ENCODE results near the gene STX4. TPM values are rescaled to one million over a fixed set of nuclear protein-coding genes. Genes with fewer than 3 reads are reported as not detected.

Gene STX4
- total RNA-seq, 4 donors from 2014 or later, result 50.7 to 69.3 (median 63.9) TPM

DNA sequence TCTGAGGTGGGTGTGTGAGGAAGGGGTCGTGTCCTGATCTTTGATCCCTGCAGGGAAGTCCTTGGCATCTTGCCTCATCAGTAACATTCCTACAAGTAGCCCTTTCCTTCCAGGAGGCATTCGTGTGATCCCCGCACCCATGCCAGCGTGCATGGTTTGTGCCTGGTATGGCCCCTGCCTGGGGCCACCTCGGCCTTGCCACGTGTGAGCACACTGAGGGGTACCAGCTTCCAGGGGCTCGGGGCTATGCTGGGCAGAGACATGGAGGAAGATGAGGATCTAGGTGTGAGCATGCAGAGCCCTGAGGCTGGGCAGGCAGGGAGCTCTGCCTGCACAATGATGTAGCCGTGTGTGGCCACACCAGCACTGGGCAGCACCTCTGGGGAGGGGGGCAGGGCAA, 42.3 kb upstream of the STX4 start:
- 78 to 85% methylated on average over 7 to 8 of the region's 8 CpGs for WGBS, 2 donors
- DNase-seq (ENCODE audit: low spot score in 2 of 2), result no peak
- TF ChIP-seq CTCF (IDR thresholded peaks at IDR 0.05) (no peak), POLR2A (IDR thresholded peaks at IDR 0.05) (no peak)

GRCh38 chr16:30992276-30992780, 41.0 kb upstream of the STX4 start:
- DNase-seq (ENCODE audit: low spot score in 2 of 2), result no peak
- H3K27ac ChIP-seq, result no peak overlapping the region
- peaks cover 0 to 12% (median under 1%) of the 10 kb centered on the region in 4 donors for H3K4me1 ChIP-seq
- no peaks in the 10 kb centered on the region for H3K9me3 ChIP-seq
- peaks cover 0 to 18% (median 0%) of the 10 kb centered on the region in 3 donors for H3K36me3 ChIP-seq
- H3K27me3 ChIP-seq, result no peaks in the 10 kb centered on the region
- no peak overlapping the region for H3K4me3 ChIP-seq
- TF ChIP-seq CTCF (IDR thresholded peaks at IDR 0.05) (no peak), POLR2A (IDR thresholded peaks at IDR 0.05) (no peak), EP300 (IDR thresholded peaks at IDR 0.05) (no peak)
- 84 to 87% methylated on average over 16 to 19 of the region's 21 CpGs for WGBS, 2 donors

More for the DNA sequence above, 42.3 kb upstream of the STX4 start:
- H3K36me3 ChIP-seq, result peaks cover 0 to 30% (median 0%) of the 10 kb centered on the region in 3 donors
- H3K4me1 ChIP-seq, result peaks cover 0 to 7% (median 1%) of the 10 kb centered on the region in 4 donors
- no peaks in the 10 kb centered on the region for H3K9me3 ChIP-seq
- no peak overlapping the region for H3K4me3 ChIP-seq
- no peaks in the 10 kb centered on the region for H3K27me3 ChIP-seq
- no peak overlapping the region for H3K27ac ChIP-seq

DNA sequence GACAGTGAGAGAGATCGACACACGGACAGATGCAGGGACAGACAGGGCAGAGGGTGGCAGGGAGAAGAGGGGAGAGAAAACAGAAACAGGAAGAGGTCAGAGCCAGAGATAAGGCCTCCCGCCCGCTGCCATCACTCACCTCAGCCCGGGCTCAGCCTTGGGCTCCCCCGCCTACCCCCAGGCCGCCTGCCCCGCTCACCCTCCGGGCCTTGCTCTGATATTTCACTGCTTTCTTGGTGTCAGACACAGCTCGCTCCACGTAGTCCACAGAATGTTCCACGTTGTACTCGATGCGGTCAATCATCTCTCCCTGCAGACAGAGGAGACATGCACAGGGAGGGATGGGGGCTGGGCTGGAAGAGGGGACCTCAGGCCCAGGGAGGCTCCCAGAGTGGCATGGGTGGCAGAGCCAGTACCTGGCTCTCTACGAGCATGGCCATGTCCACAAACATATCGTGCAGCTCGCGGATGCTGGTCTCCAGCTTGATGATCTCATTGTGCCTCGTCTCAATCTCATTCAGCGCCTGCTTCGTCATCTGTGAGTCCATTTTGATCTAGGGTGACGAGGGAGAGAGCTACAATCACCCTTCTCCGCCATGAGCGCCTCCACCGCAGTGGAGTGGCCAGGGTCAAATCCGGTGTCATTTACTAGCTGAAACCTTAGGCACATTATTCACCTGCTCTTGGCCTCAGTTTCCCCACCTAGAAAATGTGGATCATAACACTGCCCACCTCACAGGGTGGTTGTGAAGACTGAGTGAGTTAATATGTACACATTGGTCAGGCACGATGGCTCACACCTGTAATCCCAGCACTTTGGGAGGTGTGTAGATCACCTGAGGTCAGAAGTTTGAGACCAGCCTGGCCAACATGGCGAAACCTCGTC, 40.2 kb upstream of the STX4 start:
- 83 to 87% methylated on average over 29 of the region's 29 CpGs for WGBS, 2 donors
- Histone ChIP-seq H3K4me1 (peaks cover 0 to 21% (median 7%) of the 10 kb centered on the region in 4 donors), H3K27me3 (no peaks in the 10 kb centered on the region), H3K27ac (no peak overlapping the region), H3K9me3 (no peaks in the 10 kb centered on the region), H3K4me3 (no peak overlapping the region), H3K36me3 (peaks cover 0 to 10% (median 0%) of the 10 kb centered on the region in 3 donors)
- no peak for DNase-seq (ENCODE audit: low spot score in 2 of 2)
- TF ChIP-seq POLR2A (IDR thresholded peaks at IDR 0.05) (no peak), CTCF (IDR thresholded peaks at IDR 0.05) (no peak), EP300 (IDR thresholded peaks at IDR 0.05) (no peak)

- peaks cover 0 to 27% (median 7%) of the 10 kb centered on the region in 4 donors for H3K4me1 ChIP-seq
- H3K9me3 ChIP-seq, result no peaks in the 10 kb centered on the region
- peak overlapping the region in 2 of 4 donors; percentile 75 to 89 for H3K27ac ChIP-seq
- DNase-seq (ENCODE audit: low spot score in 2 of 2), result no peak
- no peaks in the 10 kb centered on the region for H3K27me3 ChIP-seq
- peak overlapping the region in 1 of 4 donors; percentile 63 for H3K4me3 ChIP-seq
- H3K36me3 ChIP-seq, result no peaks in the 10 kb centered on the region
- TF ChIP-seq EP300 (IDR thresholded peaks at IDR 0.05), result no peak
- no peak for TF ChIP-seq CTCF (IDR thresholded peaks at IDR 0.05)
- no peak for TF ChIP-seq POLR2A (IDR thresholded peaks at IDR 0.05)
- WGBS, 2 donors, result 83% methylated on average over 11 of the region's 11 CpGs
Observed at GRCh38 chr16:30995927-30996323, 37.4 kb upstream of the STX4 start.
